Inferior parietal cortex (tissue), 1 donor: ENCODE results near the gene MMEL1.

Source experiments
- DNase-seq: peaks from one replicate; pipeline ENCODE4 v3.0.0-alpha.2; 2016; ENCODE audit errors: extremely low spot score

MMEL1 gene

GRCh38 chr1:2544093-2544874 is 88.5 kb downstream of the MMEL1 start:
- DNase-seq, result no peak

DNA sequence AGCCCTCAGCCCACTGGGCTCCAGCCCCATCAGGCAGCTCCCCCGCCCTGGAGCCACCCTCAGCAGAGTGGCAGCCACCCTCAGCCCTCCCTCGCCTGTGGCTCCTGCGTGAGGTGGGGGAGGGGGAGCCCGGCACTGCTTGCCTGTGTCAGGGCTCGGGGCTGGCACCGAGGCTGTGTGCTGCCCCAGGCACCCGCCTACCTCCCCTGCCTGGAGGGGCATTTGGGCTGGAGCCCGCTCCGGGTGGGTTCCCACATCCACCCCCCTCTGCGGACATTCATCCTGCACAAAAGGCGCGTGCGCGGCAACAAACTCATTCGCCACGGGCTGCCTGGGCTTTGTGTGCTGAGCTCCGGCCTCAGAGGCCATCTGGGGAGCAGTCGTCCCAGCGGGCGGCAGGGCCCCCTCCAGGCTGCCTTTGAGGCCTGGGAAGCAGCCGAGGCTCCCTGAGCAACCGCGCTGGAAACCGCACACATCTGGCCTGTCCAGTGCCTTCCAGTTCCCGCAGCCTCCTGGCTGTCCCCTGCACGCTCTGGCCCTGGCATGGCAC is 89.2 kb downstream of the MMEL1 start:
- DNase-seq, result peak; percentile 43

GRCh38 chr1:2542246-2542915 is 90.4 kb downstream of the MMEL1 start:
- no peak for DNase-seq

DNA sequence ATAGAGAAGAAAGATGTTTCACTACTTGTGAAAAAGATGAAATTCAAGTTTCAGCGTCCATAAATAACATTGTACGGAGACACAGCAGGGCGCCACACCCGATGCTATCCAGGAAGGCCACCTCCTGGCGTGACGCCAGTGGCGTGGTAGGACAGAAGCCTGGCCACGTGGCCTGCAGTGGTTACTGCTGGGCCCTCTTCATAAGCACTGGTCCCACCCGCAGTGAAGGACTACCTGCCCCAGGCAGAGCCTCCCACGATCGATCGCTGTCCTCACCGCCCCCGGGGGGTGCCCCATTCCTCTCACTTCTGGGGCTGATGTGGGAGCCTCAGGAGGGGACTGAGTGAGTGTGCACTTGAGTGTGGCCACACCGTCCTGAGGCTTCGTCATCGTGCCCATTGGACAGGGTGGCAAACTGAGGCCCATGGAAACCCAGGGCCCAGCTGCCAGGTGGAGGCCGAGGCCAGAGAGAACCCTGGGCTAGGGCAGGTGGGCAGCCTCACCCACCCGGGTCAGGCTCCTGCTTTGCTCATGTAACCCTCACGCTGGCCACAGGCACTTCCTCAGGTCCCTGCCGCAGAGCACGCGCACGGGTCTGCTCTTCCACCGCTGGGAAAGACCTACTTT is 91.1 kb downstream of the MMEL1 start:
- DNase-seq, result peak; percentile 23

DNA sequence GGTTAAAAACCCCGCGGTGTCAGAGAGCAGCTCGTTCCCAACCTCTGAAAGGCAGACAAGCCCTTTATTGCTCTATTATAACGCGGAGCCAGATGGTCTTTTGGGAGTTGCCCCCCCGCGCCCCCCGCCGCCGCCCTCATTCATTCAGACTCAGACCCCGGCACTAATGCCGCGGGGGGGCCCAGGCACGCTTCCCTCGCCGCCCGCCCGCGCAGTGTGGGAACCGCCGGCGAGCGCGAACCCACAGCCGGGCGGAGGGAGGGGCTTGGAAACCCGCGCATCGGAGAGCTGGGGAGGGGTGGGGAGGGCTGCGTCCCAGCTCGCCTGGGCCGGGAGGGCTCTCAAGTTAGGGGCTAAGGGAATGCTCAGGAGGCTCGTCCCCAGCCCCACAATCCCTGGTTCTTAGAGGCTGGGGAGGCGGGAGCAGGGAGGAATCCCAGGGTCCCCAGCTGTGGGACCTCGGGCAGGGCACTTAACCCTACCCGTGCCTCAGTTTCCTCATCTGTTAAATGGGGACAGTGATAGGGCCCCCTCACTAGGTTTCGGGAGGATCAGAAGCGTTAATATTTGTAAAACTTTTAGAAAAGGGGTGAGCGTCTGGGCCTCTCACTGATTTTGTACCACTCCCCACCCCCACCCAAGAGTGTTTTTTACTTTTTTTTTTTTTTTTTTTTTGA is 91.9 kb downstream of the MMEL1 start:
- DNase-seq, result no peak
